Stimulated activated CD4-positive, alpha-beta T cell treated with anti-CD3 and anti-CD28 coated beads, Interleukin-1b, Interleukin-23, amount 100 ng/mL, for 4 hours (primary cell): ENCODE measurements around the gene TRIM69.
A peak's percentile ranks its signal among the peaks of the same experiment; 100 is the strongest.
"Not testable (repeated sequence)": the region's sequence is repeated elsewhere in the genome, so short reads cannot be mapped to it uniquely, and the experiment has no call there.

Experiments
- DNase-seq, 2 donors: peaks; one replicate each; pipeline ENCODE4 v3.0.0-alpha.2; 2020; ENCODE audit warnings: low read depth in 2 of 2

Gene TRIM69

GRCh38 chr15:44736181-44736765, at the start of gene TRIM69:
Gene TRIM69, plus strand, starts transcription at chr15:44736528. Its CDS starts 177 bp downstream, at chr15:44736705.
- DNase-seq, result no peak

GRCh38 chr15:44689318-44689717, 47.0 kb upstream of the TRIM69 start:
- not testable (repeated sequence) for DNase-seq

- not testable (repeated sequence) for DNase-seq
These were observed 46.1 kb upstream of the TRIM69 start for GRCh38 chr15:44690245-44690644.

GRCh38 chr15:44692659-44693058, 43.7 kb upstream of the TRIM69 start:
- DNase-seq, result no peak

- DNase-seq, result no peak
These were observed 41.9 kb upstream of the TRIM69 start for GRCh38 chr15:44694416-44694815.

GRCh38 chr15:44695294-44695693, 41.0 kb upstream of the TRIM69 start:
- DNase-seq, result no peak

- DNase-seq, result no peak
These were observed 39.3 kb upstream of the TRIM69 start for GRCh38 chr15:44697014-44697413.

GRCh38 chr15:44698641-44699040, 37.7 kb upstream of the TRIM69 start:
- no peak for DNase-seq

GRCh38 chr15:44700676-44701075, 35.7 kb upstream of the TRIM69 start:
- DNase-seq, result not testable (repeated sequence)

- no peak for DNase-seq
These were observed 30.3 kb upstream of the TRIM69 start for GRCh38 chr15:44705986-44706385.

GRCh38 chr15:44706401-44706800, 29.9 kb upstream of the TRIM69 start:
- DNase-seq, result no peak

GRCh38 chr15:44706946-44707636, 29.2 kb upstream of the TRIM69 start:
- no peak for DNase-seq

- no peak for DNase-seq
These were observed 25.9 kb upstream of the TRIM69 start for GRCh38 chr15:44710236-44711095.

GRCh38 chr15:44711096-44711742, 25.1 kb upstream of the TRIM69 start, which contains the start of the genes B2M and PATL2:
Gene B2M, plus strand, starts transcription at chr15:44711517. Its CDS starts 30 bp downstream, at chr15:44711547.
Gene PATL2, minus strand, starts transcription at chr15:44711323. Its CDS starts 34,833 bp downstream, at chr15:44676490.
- peak; percentile 87 to 96 for DNase-seq

GRCh38 chr15:44711743-44712345, 24.5 kb upstream of the TRIM69 start:
- peak in 1 of 2 donors; percentile 56 for DNase-seq

GRCh38 chr15:44712346-44713005, 23.9 kb upstream of the TRIM69 start:
- DNase-seq, result peak; percentile 41 to 60

GRCh38 chr15:44713006-44713966, 23.0 kb upstream of the TRIM69 start:
- DNase-seq, result no peak

GRCh38 chr15:44715142-44715796, 21.1 kb upstream of the TRIM69 start:
- DNase-seq, result no peak

- DNase-seq, result no peak
These were observed 20.5 kb upstream of the TRIM69 start for GRCh38 chr15:44715797-44716334.
